Glutamatergic neuron (in vitro differentiated cells): Measurements from ENCODE around the gene SLC25A29. TPM values are rescaled to one million over a fixed set of nuclear protein-coding genes. Genes with fewer than 3 reads are reported as not detected.

Experiments used
- DNase-seq: peaks from one replicate; pipeline ENCODE4 v3.0.0; 2022
- H3K27ac Mint-ChIP-seq: one replicate; pipeline ENCODE4 v1.8.0; 2020; ENCODE audit warnings: mild to moderate bottlenecking, mixed read lengths, inconsistent platforms; ENCODE audit not compliant: unreplicated experiment
- H3K27me3 Mint-ChIP-seq: one replicate; pipeline ENCODE4 v1.8.0; 2020; ENCODE audit warnings: mild to moderate bottlenecking, moderate library complexity, mixed read lengths, inconsistent platforms; ENCODE audit not compliant: unreplicated experiment
- H3K36me3 Mint-ChIP-seq: one replicate; pipeline ENCODE4 v1.8.0; 2020; ENCODE audit warnings: mild to moderate bottlenecking, mixed read lengths, inconsistent platforms; ENCODE audit not compliant: unreplicated experiment
- H3K4me1 Mint-ChIP-seq: one replicate; pipeline ENCODE4 v1.8.0; 2020; ENCODE audit warnings: mild to moderate bottlenecking, low read depth, mixed read lengths, inconsistent platforms; ENCODE audit not compliant: unreplicated experiment
- H3K4me3 Mint-ChIP-seq: one replicate; pipeline ENCODE4 v1.8.0; 2020; ENCODE audit warnings: mild to moderate bottlenecking, mixed read lengths, inconsistent platforms; ENCODE audit not compliant: unreplicated experiment
- H3K9me3 Mint-ChIP-seq: one replicate; pipeline ENCODE4 v1.8.0; 2020; ENCODE audit warnings: mild to moderate bottlenecking, moderate library complexity, mixed read lengths, inconsistent platforms; ENCODE audit not compliant: unreplicated experiment
- total RNA-seq: library from RNA; stranded (reverse); fragmentation: NEBNext Ultra II Directional; extraction: Animal tissue kit (Norgen Biotek cat#: 25700); gene quantifications from one replicate; pipeline ENCODE4 v1.2.1, GENCODE V29; 2021; ENCODE audit not compliant: unreplicated experiment
- TF ChIP-seq, protein P1 (sequence below): fragments of 200-600 bp; sonication (generic); IDR thresholded peaks from one replicate; pipeline ENCODE4 v1.5.0; 2021; ENCODE audit not compliant: partially characterized antibody, unreplicated experiment

The SLC25A29 gene
- total RNA-seq, 1 donor from 2014 or later, result 409 TPM

DNA sequence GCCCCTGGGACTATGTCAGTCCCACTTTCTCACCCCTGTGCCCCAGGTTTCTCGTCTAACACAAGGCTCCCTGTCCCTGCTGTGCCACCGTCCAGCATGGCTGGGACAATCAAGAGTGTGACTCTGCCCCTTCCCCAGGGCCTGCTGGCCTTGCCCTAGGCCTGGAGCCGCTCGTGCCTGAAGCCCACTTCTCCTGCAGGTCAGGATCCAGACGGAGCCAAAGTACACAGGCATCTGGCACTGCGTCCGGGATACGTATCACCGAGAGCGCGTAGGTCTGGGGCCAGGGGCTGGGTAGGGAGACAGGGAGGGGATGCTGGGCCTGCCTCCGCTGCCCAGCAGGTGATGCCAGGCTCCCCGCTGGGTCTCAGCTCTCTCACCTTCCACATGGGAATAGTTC lies 19.7 kb upstream of the SLC25A29 start:
- Mint-ChIP-seq H3K4me1 (peaks cover 7% of the 10 kb centered on the region), H3K36me3 (no peaks in the 10 kb centered on the region), H3K4me3 (no peak overlapping the region), H3K9me3 (peaks cover 3% of the 10 kb centered on the region), H3K27me3 (peaks cover 4% of the 10 kb centered on the region), H3K27ac (no peak overlapping the region)
- no peak for DNase-seq
- TF ChIP-seq, protein P1, sequence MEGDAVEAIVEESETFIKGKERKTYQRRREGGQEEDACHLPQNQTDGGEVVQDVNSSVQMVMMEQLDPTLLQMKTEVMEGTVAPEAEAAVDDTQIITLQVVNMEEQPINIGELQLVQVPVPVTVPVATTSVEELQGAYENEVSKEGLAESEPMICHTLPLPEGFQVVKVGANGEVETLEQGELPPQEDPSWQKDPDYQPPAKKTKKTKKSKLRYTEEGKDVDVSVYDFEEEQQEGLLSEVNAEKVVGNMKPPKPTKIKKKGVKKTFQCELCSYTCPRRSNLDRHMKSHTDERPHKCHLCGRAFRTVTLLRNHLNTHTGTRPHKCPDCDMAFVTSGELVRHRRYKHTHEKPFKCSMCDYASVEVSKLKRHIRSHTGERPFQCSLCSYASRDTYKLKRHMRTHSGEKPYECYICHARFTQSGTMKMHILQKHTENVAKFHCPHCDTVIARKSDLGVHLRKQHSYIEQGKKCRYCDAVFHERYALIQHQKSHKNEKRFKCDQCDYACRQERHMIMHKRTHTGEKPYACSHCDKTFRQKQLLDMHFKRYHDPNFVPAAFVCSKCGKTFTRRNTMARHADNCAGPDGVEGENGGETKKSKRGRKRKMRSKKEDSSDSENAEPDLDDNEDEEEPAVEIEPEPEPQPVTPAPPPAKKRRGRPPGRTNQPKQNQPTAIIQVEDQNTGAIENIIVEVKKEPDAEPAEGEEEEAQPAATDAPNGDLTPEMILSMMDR, result no peak

DNA sequence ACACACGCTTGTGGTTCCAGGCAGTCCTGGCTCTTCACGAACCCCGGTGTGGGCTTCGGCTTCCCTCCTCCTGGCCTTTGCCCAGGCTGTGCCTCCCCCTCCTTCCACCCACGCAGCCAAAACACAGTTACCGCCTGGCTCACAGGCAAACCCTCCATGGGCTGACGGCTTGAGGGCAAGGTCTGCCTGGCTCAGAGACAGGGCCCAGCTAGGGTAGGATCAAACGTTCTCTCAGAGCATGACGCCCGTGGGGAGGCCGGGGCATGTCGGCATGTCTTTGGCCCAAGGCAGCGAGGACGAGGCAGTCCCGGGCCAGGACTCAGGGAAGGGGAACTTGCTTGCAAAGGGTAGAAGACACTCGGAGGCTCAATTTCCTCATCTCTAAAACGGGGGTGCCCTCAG lies 19.0 kb upstream of the SLC25A29 start:
- Mint-ChIP-seq H3K4me3 (no peak overlapping the region), H3K36me3 (no peaks in the 10 kb centered on the region), H3K27me3 (peaks cover 9% of the 10 kb centered on the region), H3K27ac (no peak overlapping the region), H3K4me1 (peaks cover 7% of the 10 kb centered on the region), H3K9me3 (peaks cover 5% of the 10 kb centered on the region)
- TF ChIP-seq, protein P1, result no peak
- peak; percentile 18 for DNase-seq

DNA sequence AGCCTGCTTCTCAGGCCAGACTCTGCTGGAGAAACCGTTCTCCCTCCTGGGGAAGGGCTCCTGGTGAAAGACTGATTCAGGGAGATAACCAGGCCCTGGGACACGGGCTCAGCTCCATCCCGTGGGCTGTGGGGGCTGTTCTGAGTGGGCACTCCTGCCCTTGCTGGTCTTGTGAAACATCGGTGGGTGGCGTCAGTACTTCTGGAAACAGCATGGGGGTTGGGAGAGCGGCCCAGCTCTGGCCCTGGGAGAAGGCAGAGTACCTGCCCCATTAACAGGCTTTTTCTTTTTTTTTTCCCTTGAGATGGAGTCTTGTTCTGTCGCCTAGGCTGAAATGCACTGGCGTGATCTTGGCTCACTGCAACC lies 17.7 kb upstream of the SLC25A29 start:
- DNase-seq, result peak; percentile 17
- H3K4me1 Mint-ChIP-seq, result peaks cover 7% of the 10 kb centered on the region
- TF ChIP-seq, protein P1, result no peak
- no peak overlapping the region for H3K27ac Mint-ChIP-seq
- H3K4me3 Mint-ChIP-seq, result no peak overlapping the region
- peaks cover 8% of the 10 kb centered on the region for H3K9me3 Mint-ChIP-seq
- no peaks in the 10 kb centered on the region for H3K36me3 Mint-ChIP-seq
- peaks cover 9% of the 10 kb centered on the region for H3K27me3 Mint-ChIP-seq

DNA sequence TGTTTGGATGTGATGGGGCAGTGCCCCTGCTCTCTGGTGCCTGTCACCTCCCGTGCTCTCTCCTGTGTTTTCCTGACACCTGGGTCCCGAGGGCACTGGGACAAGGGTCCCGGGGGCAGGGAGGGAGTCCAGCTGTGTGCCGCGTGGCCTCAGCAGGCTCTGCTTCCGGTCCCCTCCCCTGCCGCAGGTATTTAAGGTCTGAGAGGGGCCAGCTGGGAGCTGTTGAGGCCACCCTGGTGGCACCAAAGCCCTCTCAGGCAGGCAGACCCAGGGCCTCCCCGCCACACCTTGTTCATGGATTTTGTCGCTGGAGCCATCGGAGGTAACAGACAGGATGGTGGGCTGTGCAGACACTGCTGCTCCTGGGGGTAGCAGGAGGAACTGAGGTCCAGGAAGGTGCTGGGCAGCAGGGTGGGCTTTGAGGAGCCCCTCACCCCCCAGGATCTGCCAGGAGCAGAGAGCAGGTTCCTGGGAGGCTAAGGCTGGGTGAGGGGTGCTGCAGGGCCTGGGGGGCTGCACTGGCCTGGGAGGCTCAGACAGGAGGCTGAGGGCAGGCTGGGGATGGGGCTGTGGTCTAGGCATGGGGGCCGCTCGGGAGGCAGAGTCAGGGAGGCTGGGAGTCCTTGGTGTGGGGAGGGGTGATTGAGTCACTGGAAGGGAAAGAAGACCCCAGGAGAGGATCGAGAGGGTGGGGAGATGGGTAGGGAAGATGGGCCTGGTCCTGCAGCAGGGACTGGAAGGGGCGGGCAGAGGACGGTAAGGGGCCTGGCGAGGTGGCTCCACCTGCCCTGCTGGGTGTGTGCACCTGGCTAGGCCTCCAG lies 17.1 kb upstream of the SLC25A29 start, which contains the start of gene SLC25A47:
SLC25A47 (plus strand) TSS at position 219 of the 821 bp plus-strand sequence; CDS start at position 295, 76 bp downstream.
- Mint-ChIP-seq H3K9me3 (peaks cover 8% of the 10 kb centered on the region), H3K36me3 (no peaks in the 10 kb centered on the region), H3K4me3 (peak within 1 kb of the TSS; percentile 25), H3K27me3 (peaks cover 9% of the 10 kb centered on the region), H3K27ac (peak within 1 kb of the TSS; percentile 38), H3K4me1 (peaks cover 7% of the 10 kb centered on the region)
- peak; percentile 13 for DNase-seq
- TF ChIP-seq, protein P1, result no peak
